Measurements from ENCODE around the gene CZIB. TPM values are rescaled to one million over a fixed set of nuclear protein-coding genes. Genes with fewer than 3 reads are reported as not detected.

The CZIB gene
- total and polyA plus RNA-seq, 2 of the 13 experiments (the other 11 are each of a cell fraction or from before 2014, with no cell fraction given) = 49.2 to 67.0 TPM

- TF ChIP-seq ZKSCAN8 (CRISPR knock-in tag; IDR thresholded peaks at IDR 0.05; ENCODE audit: borderline replicate concordance) (no peak), ZNF414 (CRISPR knock-in tag; IDR thresholded peaks at IDR 0.05) (no peak), CTCF (CRISPR knock-in tag; IDR thresholded peaks at IDR 0.05) (peak; percentile 65), ATF7 (IDR thresholded peaks at IDR 0.05) (no peak), ATF7 (CRISPR knock-in tag; IDR thresholded peaks at IDR 0.05) (no peak), ZNF274 (CRISPR knock-in tag; IDR thresholded peaks at IDR 0.05) (no peak), LRRFIP1 (CRISPR knock-in tag; conservative IDR thresholded peaks at IDR 0.05) (no peak), ZNF569 (CRISPR knock-in tag; IDR thresholded peaks at IDR 0.05; ENCODE audit: borderline replicate concordance) (no peak), SATB2 (CRISPR knock-in tag; IDR thresholded peaks at IDR 0.05) (no peak), ZNF687 (CRISPR knock-in tag; IDR thresholded peaks at IDR 0.05) (peak; percentile 31; the same call in 1 of the 2 replicates), ZNF629 (CRISPR knock-in tag; conservative IDR thresholded peaks at IDR 0.05) (no peak), TCF7 (IDR thresholded peaks at IDR 0.05; ENCODE audit: low read depth) (no peak), THAP11 (CRISPR knock-in tag; IDR thresholded peaks at IDR 0.05) (no peak), ZEB1 (IDR thresholded peaks at IDR 0.05; ENCODE audit: insufficient replicate concordance, low read depth) (no peak), ZNF720 (CRISPR knock-in tag; IDR thresholded peaks at IDR 0.05) (no peak), ETS1 (CRISPR knock-in tag; IDR thresholded peaks at IDR 0.05) (no peak)
These were observed 30.2 kb downstream of the CZIB start (continued) for GRCh38 chr1:53190210-53190611.

All from HepG2 (cell line).